ENCODE data around the gene BNC2.
A peak's percentile ranks its signal among the peaks of the same experiment; 100 is the strongest.

Gene BNC2

DNA sequence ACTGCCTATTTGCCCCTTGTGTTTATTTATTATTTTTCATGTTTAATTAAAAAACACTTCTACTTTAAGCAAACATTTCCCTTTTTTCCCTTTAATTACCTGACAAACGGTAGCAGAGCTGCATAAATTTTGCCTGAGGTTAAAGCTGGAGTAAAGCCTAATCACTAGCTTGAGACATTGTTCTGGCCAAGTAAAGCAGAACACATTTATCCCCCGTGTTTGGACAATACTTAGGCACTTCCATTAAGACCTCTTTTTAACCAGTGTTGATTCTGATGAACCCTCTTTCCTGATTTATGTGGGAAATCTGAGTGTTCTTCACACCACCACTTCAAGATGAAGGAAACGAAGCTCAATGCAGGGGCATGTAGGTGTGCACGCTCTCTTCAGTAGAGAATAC lies 54.5 kb downstream of the BNC2 start:
- Mint-ChIP-seq H3K36me3 (ENCODE audit: low read depth) (no peaks in the 10 kb centered on the region), H3K4me1 (peaks cover 29% of the 10 kb centered on the region), H3K27me3 (ENCODE audit: low read depth) (no peaks in the 10 kb centered on the region), H3K4me3 (no peak overlapping the region), H3K9me3 (no peaks in the 10 kb centered on the region), H3K27ac (peak overlapping the region in 1 of 3 experiments; percentile 16)
- TF ChIP-seq CTCF (IDR thresholded peaks at IDR 0.05; ENCODE audit: unreplicated experiment in 3 of 3), result no peak

- H3K36me3 Mint-ChIP-seq (ENCODE audit: low read depth), result no peaks in the 10 kb centered on the region
Measured at GRCh38 chr9:16815079-16815478, 55.4 kb downstream of the BNC2 start.

GRCh38 chr9:16813838-16814237 lies 56.6 kb downstream of the BNC2 start:
- H3K4me3 Mint-ChIP-seq, result no peak overlapping the region

More at GRCh38 chr9:16815079-16815478, 55.4 kb downstream of the BNC2 start:
- no peaks in the 10 kb centered on the region for H3K9me3 Mint-ChIP-seq
- peak overlapping the region in 1 of 3 experiments; percentile 40 for H3K27ac Mint-ChIP-seq
- H3K4me1 Mint-ChIP-seq, result peaks cover 32% of the 10 kb centered on the region
- no peak for TF ChIP-seq CTCF (IDR thresholded peaks at IDR 0.05; ENCODE audit: unreplicated experiment in 3 of 3)
- H3K27me3 Mint-ChIP-seq (ENCODE audit: low read depth), result no peaks in the 10 kb centered on the region
- no peak overlapping the region for H3K4me3 Mint-ChIP-seq

GRCh38 chr9:16811987-16812685 lies 58.3 kb downstream of the BNC2 start:
- H3K36me3 Mint-ChIP-seq (ENCODE audit: low read depth), result no peaks in the 10 kb centered on the region
- no peak overlapping the region for H3K4me3 Mint-ChIP-seq
- H3K4me1 Mint-ChIP-seq, result peaks cover 29% of the 10 kb centered on the region
- TF ChIP-seq CTCF (IDR thresholded peaks at IDR 0.05; ENCODE audit: unreplicated experiment in 3 of 3), result no peak
- peak overlapping the region in 1 of 3 experiments; percentile 22 for H3K27ac Mint-ChIP-seq
- H3K27me3 Mint-ChIP-seq (ENCODE audit: low read depth), result no peaks in the 10 kb centered on the region
- no peaks in the 10 kb centered on the region for H3K9me3 Mint-ChIP-seq

More at GRCh38 chr9:16813838-16814237, 56.6 kb downstream of the BNC2 start:
- TF ChIP-seq CTCF (IDR thresholded peaks at IDR 0.05; ENCODE audit: unreplicated experiment in 3 of 3), result no peak
- no peaks in the 10 kb centered on the region for H3K27me3 Mint-ChIP-seq (ENCODE audit: low read depth)
- peaks cover 34% of the 10 kb centered on the region for H3K4me1 Mint-ChIP-seq
- no peaks in the 10 kb centered on the region for H3K9me3 Mint-ChIP-seq
- no peaks in the 10 kb centered on the region for H3K36me3 Mint-ChIP-seq (ENCODE audit: low read depth)
- no peak overlapping the region for H3K27ac Mint-ChIP-seq

GRCh38 chr9:16809912-16810610 lies 60.4 kb downstream of the BNC2 start:
- Mint-ChIP-seq H3K9me3 (no peaks in the 10 kb centered on the region), H3K27ac (no peak overlapping the region), H3K27me3 (ENCODE audit: low read depth) (no peaks in the 10 kb centered on the region), H3K4me3 (no peak overlapping the region), H3K36me3 (ENCODE audit: low read depth) (no peaks in the 10 kb centered on the region), H3K4me1 (peaks cover 18% of the 10 kb centered on the region)
- no peak for TF ChIP-seq CTCF (IDR thresholded peaks at IDR 0.05; ENCODE audit: unreplicated experiment in 3 of 3)
